Ramos (cell line): ENCODE data around the gene VWA8.
"Not testable (repeated sequence)": the region's sequence is repeated elsewhere in the genome, so short reads cannot be mapped to it uniquely, and the experiment has no call there.

ENCODE experiments used
- in situ Hi-C: fragments of 300-500 bp; cut with MboI; formaldehyde crosslinking; loops from one replicate; pipeline ENCODE4 v1.14.3; 2022; ENCODE audit warnings: low sequenced_read_pairs; ENCODE audit not compliant: unreplicated experiment

VWA8 gene

DNA sequence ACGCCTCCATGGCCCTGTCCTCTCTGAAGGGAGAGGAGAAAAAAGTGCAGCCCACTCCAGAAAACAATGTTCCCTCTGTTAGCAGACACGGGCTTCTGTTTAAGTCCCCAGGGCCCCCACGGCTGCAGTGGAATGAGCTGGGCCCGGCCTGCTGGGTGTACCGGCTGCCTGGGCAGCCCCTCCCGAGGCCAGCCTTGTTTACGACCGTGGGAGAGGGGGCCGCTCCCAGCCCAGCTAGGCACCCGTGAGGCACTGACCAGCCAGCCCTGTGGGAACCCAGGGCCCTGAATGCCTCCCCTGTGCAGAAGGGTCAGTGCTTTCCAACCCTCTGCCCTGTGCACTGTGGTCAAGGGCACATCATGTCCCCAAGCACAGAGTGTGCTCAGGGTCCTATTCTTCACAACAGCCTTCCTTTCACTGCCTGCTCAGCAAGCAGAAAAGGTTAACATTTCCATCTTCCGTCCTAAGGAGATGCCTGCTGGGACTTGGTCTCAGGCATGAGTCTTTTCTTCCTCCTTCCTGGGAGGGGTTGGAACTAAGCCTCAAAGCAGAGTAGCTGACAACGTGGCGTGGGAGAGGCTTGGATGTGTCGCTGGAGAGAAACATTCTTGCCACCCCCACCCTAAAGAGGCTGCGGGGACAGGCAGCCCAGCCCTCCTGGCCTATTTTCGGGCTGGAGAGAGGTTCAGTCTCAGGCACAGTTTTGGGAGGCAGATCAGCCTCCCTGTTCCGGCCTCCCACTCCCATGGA, 413.5 kb downstream of the VWA8 start:
- in situ Hi-C loops: no loop called here

DNA sequence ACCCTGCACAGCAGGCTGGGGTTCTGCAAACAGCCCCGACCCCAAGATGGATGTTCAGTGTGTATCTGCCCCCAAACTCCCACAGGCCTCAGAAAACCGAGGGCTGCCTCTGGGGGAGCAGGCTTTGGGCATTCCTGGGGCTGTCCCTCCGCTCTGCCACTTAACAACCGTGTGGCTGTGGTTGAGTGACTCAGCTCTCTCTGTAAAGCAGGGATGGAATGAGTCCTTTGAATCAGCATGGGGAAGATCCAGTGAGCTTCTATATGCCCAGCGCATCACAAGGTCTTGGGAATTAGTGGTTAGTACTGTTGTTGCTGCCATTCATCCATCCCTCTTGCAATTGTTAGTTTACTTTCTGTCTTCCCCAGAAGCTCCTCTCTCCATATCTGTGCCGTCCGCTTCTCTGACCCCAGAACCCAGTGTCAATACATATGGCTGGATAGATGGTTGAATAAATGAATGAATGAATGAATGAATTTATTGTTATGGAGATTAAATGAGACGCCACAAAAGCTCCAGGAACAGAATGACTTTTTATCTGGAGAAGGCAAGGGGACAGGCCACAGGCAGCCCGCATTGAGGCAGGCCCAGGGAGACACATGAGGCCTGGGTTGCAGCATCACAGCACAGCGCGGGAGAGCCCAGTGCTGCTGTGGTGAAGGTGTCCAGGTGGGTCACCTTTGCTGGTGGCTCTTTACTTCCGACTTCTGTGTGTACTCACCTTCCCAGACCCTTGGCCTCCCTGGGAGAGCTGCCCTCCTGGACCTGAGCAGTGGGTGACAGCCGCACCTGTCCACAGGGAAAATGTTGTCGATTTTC, 414.3 kb downstream of the VWA8 start:
- in situ Hi-C loops: no loop called here

DNA sequence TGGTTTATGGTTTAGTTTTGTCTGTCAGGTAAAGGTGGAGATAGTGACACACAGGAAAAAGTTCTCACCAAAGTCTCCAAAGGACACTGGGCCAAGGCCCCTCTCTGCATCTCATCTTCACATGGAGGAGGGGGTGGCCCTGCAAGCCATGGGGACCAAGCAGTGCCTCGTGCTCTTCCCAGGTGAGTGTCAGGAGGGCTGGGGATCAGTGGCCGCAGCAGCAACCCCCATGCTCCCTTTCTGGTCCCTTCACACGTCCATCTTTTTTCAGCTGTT, 415.5 kb downstream of the VWA8 start:
- in situ Hi-C loops: no loop called here

DNA sequence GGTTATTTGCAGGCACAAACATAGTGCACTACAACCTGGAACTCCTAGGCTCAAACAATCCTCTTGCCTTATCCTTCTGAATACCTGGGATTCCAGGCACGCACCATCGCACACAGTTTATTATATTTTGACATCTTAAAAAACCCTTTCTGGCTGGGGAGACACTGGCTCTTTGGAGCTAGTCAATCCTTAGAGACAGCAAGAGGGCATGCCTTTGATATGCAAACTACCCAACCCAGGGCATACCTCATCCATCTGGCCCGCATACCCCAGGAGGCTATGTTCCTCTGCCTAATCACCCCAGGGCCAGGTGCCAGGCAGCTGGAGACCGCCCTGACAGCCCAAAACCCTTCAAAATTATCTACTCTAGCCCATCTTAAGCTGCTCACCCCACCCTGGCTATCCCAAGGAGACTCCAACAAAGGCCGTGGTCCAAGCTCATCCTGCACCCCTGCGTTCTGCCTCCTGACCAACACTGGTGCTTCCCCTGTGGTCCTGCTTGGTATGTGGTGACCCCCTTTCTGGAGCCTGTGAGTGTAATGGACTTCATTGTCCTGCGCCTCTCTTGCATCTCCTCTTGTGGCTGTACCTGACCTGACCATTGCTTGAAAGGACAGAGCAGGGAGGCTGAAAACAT, 417.1 kb downstream of the VWA8 start:
- in situ Hi-C loops: no loop called here

DNA sequence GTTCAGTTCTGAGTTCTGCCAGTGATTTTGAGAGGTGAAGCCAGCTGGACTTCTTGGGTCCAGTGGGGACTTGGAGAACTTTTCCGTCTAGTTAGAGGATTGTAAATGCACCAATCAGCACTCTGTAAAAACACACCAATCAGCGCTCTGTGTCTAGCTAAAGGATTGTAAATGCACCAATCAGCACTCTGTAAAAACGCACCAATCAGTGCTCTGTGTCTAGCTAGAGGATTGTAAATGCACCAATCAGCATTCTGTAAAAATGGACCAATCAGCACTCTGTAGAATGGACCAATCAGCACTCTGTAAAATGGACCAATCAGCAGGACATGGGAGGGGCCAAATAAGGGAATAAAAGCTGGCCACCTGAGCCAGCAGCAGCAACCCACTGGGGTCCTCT, 418.1 kb downstream of the VWA8 start:
- in situ Hi-C loops: not testable (repeated sequence)

DNA sequence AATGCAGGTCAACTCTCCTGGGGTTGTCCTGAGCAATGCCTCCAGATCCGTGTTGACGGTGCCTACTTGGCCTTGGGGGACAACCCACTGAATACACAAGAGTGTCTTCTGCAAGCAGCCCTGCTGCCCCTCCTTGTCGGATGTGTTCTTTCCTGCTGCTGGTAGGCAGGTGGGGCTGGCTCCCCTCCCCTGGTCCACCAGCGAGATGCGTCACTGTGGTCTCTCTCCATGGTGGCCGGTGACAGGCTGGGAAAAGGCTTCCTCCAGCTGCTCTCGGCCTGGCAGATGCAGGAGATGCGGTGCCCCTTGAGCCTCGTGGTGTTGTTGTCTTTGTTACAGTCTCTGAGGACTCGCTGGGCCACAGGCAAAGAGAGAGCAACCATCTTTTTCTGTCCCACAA, 418.6 kb downstream of the VWA8 start:
- in situ Hi-C loops: no loop called here

DNA sequence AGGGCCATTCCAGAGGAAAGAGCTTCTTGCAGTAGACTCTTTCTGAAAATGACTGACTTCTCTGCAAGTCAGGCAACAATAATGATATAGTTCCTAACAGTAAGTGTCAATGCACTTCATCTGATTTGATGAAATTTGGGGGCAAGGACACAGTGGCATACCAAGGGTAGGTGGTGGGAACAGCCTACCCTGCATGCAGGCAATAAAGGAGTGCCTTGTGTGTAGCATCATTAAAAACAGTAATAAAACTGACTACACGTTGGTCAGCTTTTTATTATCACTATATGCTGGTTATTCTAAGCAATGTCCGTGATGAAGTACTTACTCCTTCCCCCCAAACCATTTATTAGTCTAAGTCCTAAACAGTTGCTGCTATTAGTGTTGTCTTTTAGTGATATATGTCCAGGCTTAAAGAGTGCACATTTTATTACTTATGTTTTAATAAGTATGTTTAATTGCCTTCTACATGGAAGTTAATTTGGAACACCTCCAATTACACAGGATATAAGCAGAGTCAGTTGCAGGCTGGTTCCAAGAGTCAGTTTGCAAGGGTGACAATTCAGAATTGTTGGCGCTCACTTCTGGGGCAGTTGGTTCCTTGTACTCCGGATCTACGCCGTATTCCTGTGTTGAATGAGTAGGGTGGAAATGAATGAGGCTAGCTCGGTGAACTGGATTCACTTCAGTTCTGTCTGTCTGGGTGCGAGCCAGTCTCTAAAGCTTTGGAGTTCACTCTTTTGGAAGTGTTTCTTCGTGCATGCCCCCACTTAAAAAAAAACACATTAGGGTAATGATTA, 419.6 kb downstream of the VWA8 start:
- in situ Hi-C loops: no loop called here

DNA sequence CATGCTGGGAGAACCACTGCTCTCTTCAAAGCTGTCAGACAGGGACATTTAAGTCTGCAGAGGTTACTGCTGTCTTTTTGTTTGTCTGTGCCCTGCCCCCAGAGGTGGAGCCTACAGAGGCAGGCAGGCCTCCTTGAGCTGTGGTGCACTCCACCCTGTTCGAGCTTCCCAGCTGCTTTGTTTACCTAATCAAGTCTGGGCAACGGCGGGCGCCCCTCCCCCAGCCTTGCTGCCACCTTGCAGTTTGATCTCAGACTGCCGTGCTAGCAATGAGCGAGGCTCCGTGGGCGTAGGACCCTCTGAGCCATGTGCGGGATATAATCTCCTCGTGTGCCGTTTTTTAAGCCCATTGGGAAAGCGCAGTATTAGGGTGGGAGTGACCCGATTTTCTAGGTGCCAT, 420.7 kb downstream of the VWA8 start:
- in situ Hi-C loops: not testable (repeated sequence)

DNA sequence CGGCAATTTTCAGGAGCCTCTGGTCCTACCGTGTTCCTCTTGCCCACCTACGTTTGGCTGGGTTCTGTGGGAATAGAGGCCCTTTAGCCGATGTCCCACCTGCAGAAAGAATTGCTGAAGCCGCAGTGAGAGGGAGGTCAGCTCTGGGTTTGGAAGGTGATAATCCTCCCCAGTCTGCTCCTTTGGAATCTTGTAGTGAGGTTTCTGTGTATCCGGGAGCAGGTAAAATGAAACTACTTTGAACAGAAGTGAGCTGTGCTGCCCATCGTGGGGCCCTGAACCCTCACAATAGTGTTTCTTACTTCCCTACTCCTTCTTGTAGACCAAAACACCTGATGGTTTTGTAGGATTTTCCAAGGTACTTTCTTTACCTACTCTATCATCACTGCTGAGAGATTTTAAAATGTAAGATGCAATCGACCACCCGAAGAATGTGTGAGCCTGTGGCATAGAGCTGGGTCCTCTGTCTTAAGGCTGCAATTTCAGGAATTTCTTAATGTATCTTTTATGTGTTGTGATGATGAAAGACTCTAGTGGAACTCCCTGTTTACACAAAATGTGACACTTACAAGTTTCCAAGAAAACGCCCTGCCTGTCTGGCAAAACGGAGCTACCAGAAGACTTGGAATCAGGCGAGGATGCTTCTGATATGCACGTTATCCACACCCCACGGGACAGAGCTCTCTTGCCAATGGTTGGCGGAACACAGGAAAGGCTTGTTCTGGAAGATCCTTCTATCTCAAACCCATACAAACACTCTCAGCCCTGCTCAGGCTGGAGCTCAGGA, 427.4 kb downstream of the VWA8 start:
- in situ Hi-C loops: no loop called here

DNA sequence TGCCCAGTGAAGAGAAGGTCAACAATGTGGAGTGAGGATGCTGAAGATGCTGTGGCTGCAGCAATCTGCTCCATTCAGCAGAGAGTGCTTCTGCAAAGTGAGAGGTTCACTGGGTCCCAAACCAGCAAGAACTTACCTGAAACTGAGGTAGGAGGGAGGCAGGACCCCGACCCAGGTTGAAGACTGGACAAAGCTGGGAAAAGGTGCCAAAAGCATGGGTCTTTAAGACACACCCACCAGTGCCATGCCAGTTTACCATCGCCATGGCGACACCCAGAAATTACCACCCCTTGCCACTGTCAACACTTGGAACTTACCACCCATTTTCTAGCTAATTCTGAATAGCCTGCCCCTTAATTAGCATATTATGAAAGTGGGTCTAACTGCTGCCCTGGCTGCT, 432.9 kb downstream of the VWA8 start:
- in situ Hi-C loops: no loop called here

DNA sequence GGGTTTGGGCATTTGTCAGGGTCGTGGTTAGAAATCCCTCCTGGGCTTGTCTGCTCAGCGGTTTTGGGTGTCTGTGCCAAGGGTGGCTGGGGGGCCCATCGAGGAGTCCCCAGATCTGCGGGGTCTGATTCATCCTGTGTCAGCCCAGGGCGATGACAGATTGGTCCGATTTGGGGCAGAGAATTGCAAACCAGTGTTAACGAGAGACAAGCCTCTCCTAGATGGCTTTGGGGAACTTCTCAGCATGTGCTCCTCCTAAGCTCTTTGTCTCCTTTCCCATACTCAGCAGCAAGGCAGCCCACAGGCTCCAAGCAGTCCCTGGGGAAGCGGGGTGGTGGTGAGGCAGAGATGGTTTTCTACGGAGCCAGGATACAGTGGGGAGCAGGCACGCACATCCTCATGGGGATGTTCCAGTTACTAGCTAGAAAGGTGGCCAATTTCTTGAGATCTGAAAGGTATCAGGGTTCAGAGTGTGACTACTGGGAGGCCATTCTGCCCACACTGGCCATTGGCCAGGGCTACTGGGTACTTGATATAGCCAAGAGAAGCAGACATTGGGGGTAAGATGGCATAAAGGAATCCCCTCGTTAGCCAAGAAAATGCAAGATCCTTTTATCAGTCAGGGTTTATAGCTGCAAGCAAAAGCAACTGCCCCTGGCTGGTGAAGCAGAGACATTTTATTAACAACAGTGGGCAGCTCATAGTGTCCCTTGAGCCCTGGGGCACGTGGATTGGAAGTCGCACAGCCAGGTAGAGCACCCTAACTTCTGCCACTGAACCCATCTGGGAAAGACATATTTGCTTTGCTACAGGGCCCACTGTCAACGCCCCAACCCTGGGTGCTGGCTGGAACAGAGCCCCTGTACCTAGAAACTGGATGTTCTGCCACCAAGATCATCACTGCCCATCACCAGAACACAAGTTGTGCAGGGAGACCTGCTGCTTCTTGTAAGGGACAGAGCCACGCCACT, 440.0 kb downstream of the VWA8 start:
- in situ Hi-C loops: no loop called here

DNA sequence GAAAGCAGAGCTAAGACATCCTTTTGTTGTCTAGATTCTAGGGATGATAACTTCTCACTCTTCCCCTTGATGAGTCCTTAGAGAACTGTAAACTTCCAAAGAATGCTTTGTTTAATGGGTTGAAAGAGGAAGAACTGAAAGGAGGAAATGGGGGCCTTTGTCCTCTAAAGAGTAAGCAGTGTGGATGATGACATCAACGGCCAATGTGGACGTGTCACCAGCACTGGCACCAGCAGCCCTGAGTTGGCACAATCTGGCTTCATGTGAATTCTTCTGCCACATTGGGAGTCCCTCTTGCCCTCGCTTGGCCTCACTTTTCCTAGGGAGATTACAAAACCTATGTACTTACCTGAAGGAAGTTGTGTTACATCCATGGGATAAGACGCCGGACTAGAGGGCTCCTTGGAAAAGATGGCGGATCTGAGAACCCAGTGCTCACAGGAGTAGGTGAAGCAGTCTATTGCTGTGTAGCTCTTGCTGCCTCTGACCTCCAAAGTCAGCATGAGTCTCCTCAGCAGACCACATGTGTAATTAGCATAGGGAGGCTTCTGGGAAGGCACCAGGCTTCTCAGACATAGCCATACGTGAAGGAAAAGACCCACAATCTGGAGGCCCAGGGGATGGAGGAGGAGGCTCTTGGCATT, 440.8 kb downstream of the VWA8 start:
- in situ Hi-C loops: no loop called here
